ENCODE data around the gene PCSK6. TPM values are rescaled to one million over a fixed set of nuclear protein-coding genes. Genes with fewer than 3 reads are reported as not detected.

The PCSK6 gene
- total RNA-seq, 1 experiment from 2014 or later = 26.3 TPM

GRCh38 chr15:101510212-101511197, 21.0 kb upstream of the PCSK6 start:
- intact Hi-C loops (cut with micrococcal nuclease; ENCODE audit: unreplicated experiment) = no loop called here
- no peak overlapping the region for H3K4me3 ChIP-seq
- no peak overlapping the region for H2AFZ ChIP-seq
- no peaks in the 10 kb centered on the region for H3K27me3 ChIP-seq (ENCODE audit: insufficient read depth, low read depth)
- no peaks in the 10 kb centered on the region for H3K79me2 ChIP-seq (ENCODE audit: low read depth)
- H3K4me1 ChIP-seq (replicated peaks; ENCODE audit: insufficient read depth) = no peaks in the 10 kb centered on the region
- H3F3A ChIP-seq (ENCODE audit: insufficient read depth, low read depth) = no peaks in the 10 kb centered on the region
- H3K36me3 ChIP-seq (ENCODE audit: low read depth) = no peaks in the 10 kb centered on the region
- H3K9me3 ChIP-seq (ENCODE audit: insufficient read depth, low read depth) = no peaks in the 10 kb centered on the region
- H3K4me2 ChIP-seq = no peak overlapping the region
- DNase-seq = no peak
- H3K9me2 ChIP-seq (ENCODE audit: insufficient read depth) = no peaks in the 10 kb centered on the region
- no peak overlapping the region for H3K27ac ChIP-seq
- CTCF ChIA-PET = no interaction called here
- no TSS peak for BruUV-seq (replicated peaks)
- TF ChIP-seq CTCF (conservative IDR thresholded peaks at IDR 0.05) (no peak), EZH2 (IDR thresholded peaks at IDR 0.05; ENCODE audit: low read depth) (no peak)
- H4K20me1 ChIP-seq (ENCODE audit: insufficient read depth) = no peaks in the 10 kb centered on the region
- POLR2A ChIA-PET (ENCODE audit: unreplicated experiment) = no interaction called here

- Histone ChIP-seq H3K4me1 (replicated peaks; ENCODE audit: insufficient read depth) (no peaks in the 10 kb centered on the region), H3K4me3 (no peak overlapping the region), H3K79me2 (ENCODE audit: low read depth) (no peaks in the 10 kb centered on the region), H3F3A (ENCODE audit: insufficient read depth, low read depth) (no peaks in the 10 kb centered on the region), H3K27ac (no peak overlapping the region), H3K9me2 (ENCODE audit: insufficient read depth) (no peaks in the 10 kb centered on the region), H3K27me3 (ENCODE audit: insufficient read depth, low read depth) (no peaks in the 10 kb centered on the region), H4K20me1 (ENCODE audit: insufficient read depth) (no peaks in the 10 kb centered on the region), H3K4me2 (no peak overlapping the region), H2AFZ (no peak overlapping the region), H3K36me3 (ENCODE audit: low read depth) (no peaks in the 10 kb centered on the region), H3K9me3 (ENCODE audit: insufficient read depth, low read depth) (no peaks in the 10 kb centered on the region)
- BruUV-seq (replicated peaks) = no TSS peak
- intact Hi-C loops (cut with micrococcal nuclease; ENCODE audit: unreplicated experiment) = no loop called here
- no peak for TF ChIP-seq EZH2 (IDR thresholded peaks at IDR 0.05; ENCODE audit: low read depth)
- TF ChIP-seq CTCF (conservative IDR thresholded peaks at IDR 0.05) = no peak
- POLR2A ChIA-PET (ENCODE audit: unreplicated experiment) = no interaction called here
- DNase-seq = no peak
- CTCF ChIA-PET = no interaction called here
Observed at GRCh38 chr15:101509279-101509678, 19.8 kb upstream of the PCSK6 start.

- intact Hi-C loops (cut with micrococcal nuclease; ENCODE audit: unreplicated experiment) = no loop called here
- no peak for DNase-seq
- no peaks in the 10 kb centered on the region for H3K9me2 ChIP-seq (ENCODE audit: insufficient read depth)
- H3K27ac ChIP-seq = no peak overlapping the region
- CTCF ChIA-PET = no interaction called here
- H2AFZ ChIP-seq = no peak overlapping the region
- H3K4me3 ChIP-seq = no peak overlapping the region
- H3K79me2 ChIP-seq (ENCODE audit: low read depth) = no peaks in the 10 kb centered on the region
- no peaks in the 10 kb centered on the region for H3F3A ChIP-seq (ENCODE audit: insufficient read depth, low read depth)
- H3K9me3 ChIP-seq (ENCODE audit: insufficient read depth, low read depth) = no peaks in the 10 kb centered on the region
- no peaks in the 10 kb centered on the region for H3K36me3 ChIP-seq (ENCODE audit: low read depth)
- TF ChIP-seq EZH2 (IDR thresholded peaks at IDR 0.05; ENCODE audit: low read depth) (no peak), CTCF (conservative IDR thresholded peaks at IDR 0.05) (no peak)
- POLR2A ChIA-PET (ENCODE audit: unreplicated experiment) = no interaction called here
- H3K4me2 ChIP-seq = no peak overlapping the region
- H4K20me1 ChIP-seq (ENCODE audit: insufficient read depth) = no peaks in the 10 kb centered on the region
- H3K27me3 ChIP-seq (ENCODE audit: insufficient read depth, low read depth) = no peaks in the 10 kb centered on the region
- BruUV-seq (replicated peaks) = no TSS peak
- no peaks in the 10 kb centered on the region for H3K4me1 ChIP-seq (replicated peaks; ENCODE audit: insufficient read depth)
Observed at GRCh38 chr15:101506491-101506890, 17.0 kb upstream of the PCSK6 start.
